ENCODE measurements around the gene LRRC59. TPM values are rescaled to one million over a fixed set of nuclear protein-coding genes. Genes with fewer than 3 reads are reported as not detected.

The LRRC59 gene
- total and polyA plus RNA-seq, 4 experiments from 2014 or later: 17.8 to 30.7 (median 27.1) TPM

- POLR2A ChIA-PET (ENCODE audit: partially characterized antibody): no interaction called here
- DNase-seq: no peak
- Histone ChIP-seq H3K36me3 (ENCODE audit: insufficient read depth, low read length) (no peaks in the 10 kb centered on the region), H3K4me3 (ENCODE audit: low read length in 2 of 2) (no peak overlapping the region), H3K27me3 (ENCODE audit: insufficient read depth, low read length) (peaks cover 4% of the 10 kb centered on the region), H3K4me1 (ENCODE audit: insufficient read depth, low read length) (no peaks in the 10 kb centered on the region), H3K27ac (ENCODE audit: low read depth, low read length) (no peak overlapping the region), H3K9me3 (ENCODE audit: control insufficient read depth in 1 of 2, low read length in 2 of 2) (no peaks in the 10 kb centered on the region)
- H3K27me3 Mint-ChIP-seq: peaks cover 7 to 8% of the 10 kb centered on the region in 2 donors
- no peaks in the 10 kb centered on the region for H3K36me3 Mint-ChIP-seq
- H3K4me3 Mint-ChIP-seq: no peak overlapping the region
- intact Hi-C loops (cut with micrococcal nuclease): no loop called here
- peaks cover 0 to 9% (median 1%) of the 10 kb centered on the region in 4 donors for H3K4me1 Mint-ChIP-seq
- CTCF ChIA-PET (ENCODE audit: partially characterized antibody): interaction anchor here (2.0 kb wide), 1 partner anchor 30 kb away, joined by 7 read pairs; no protein-coding TSS in a partner anchor
- H3K9me3 Mint-ChIP-seq: no peaks in the 10 kb centered on the region
- H3K27ac Mint-ChIP-seq: peak overlapping the region in 1 of 7 donors; percentile 37
Measured at GRCh38 chr17:50332196-50332595, 65.1 kb downstream of the LRRC59 start.

Other genes with a start within 250 kb of the LRRC59 start
- gene PPP1R9B, start 246.8 kb downstream of the LRRC59 start, total RNA-seq: 10 to 100 TPM; 97.5 to 99.7 TPM
- 1 to 10 TPM in 1 of 2 donors, under 1 TPM in 1; 0.48 to 2.2 TPM for gene PPP1R9B, start 246.8 kb downstream of the LRRC59 start, polyA plus RNA-seq
- gene SGCA, start 231.5 kb downstream of the LRRC59 start, total RNA-seq: not detected
- not detected for gene SGCA, start 231.5 kb downstream of the LRRC59 start, polyA plus RNA-seq
- gene COL1A1, start 195.9 kb downstream of the LRRC59 start, total RNA-seq: 1 to 10 TPM; 1.0 to 1.6 TPM
- not detected for gene COL1A1, start 195.9 kb downstream of the LRRC59 start, polyA plus RNA-seq
- gene TMEM92, start 123.1 kb downstream of the LRRC59 start, total RNA-seq: not detected
- gene TMEM92, start 123.1 kb downstream of the LRRC59 start, polyA plus RNA-seq: not detected
- gene XYLT2, start 51.4 kb downstream of the LRRC59 start, total RNA-seq: 10 to 100 TPM; 37.6 to 41.1 TPM
- gene XYLT2, start 51.4 kb downstream of the LRRC59 start, polyA plus RNA-seq: 10 to 100 TPM in 1 of 2 donors, 1 to 10 TPM in 1; 7.7 to 20.8 TPM
- 10 to 100 TPM; 30.0 to 32.9 TPM for gene MRPL27, start 24.3 kb downstream of the LRRC59 start, total RNA-seq
- gene MRPL27, start 24.3 kb downstream of the LRRC59 start, polyA plus RNA-seq: 10 to 100 TPM; 38.4 to 55.8 TPM
- gene EME1, start 24.3 kb downstream of the LRRC59 start, total RNA-seq: under 1 TPM; 0.41 to 0.89 TPM
- under 1 TPM in 1 of 2 donors, not detected in 1; 0.13 TPM for gene EME1, start 24.3 kb downstream of the LRRC59 start, polyA plus RNA-seq
- 10 to 100 TPM; 20.8 to 24.8 TPM for gene ACSF2, start 28.7 kb upstream of the LRRC59 start, total RNA-seq
- gene ACSF2, start 28.7 kb upstream of the LRRC59 start, polyA plus RNA-seq: 1 to 10 TPM; 1.7 to 2.4 TPM
- gene CHAD, start 71.4 kb upstream of the LRRC59 start, total RNA-seq: not detected
- under 1 TPM in 1 of 2 donors, not detected in 1; 0.64 TPM for gene CHAD, start 71.4 kb upstream of the LRRC59 start, polyA plus RNA-seq
- gene RSAD1, start 81.3 kb upstream of the LRRC59 start, total RNA-seq: 10 to 100 TPM; 81.1 to 86.0 TPM
- gene RSAD1, start 81.3 kb upstream of the LRRC59 start, polyA plus RNA-seq: 10 to 100 TPM; 58.3 to 72.8 TPM
- gene MYCBPAP, start 110.9 kb upstream of the LRRC59 start, total RNA-seq: 1 to 10 TPM; 5.3 to 6.8 TPM
- under 1 TPM in 1 of 2 donors, not detected in 1; 0.24 TPM for gene MYCBPAP, start 110.9 kb upstream of the LRRC59 start, polyA plus RNA-seq
- not detected for gene EPN3, start 135.2 kb upstream of the LRRC59 start, total RNA-seq
- gene EPN3, start 135.2 kb upstream of the LRRC59 start, polyA plus RNA-seq: not detected
- 10 to 100 TPM; 13.3 to 14.1 TPM for gene SPATA20, start 149.7 kb upstream of the LRRC59 start, total RNA-seq
- gene SPATA20, start 149.7 kb upstream of the LRRC59 start, polyA plus RNA-seq: 1 to 10 TPM; 5.4 to 7.3 TPM
- not detected for gene CACNA1G, start 163.2 kb upstream of the LRRC59 start, total RNA-seq
- not detected for gene CACNA1G, start 163.2 kb upstream of the LRRC59 start, polyA plus RNA-seq
- gene ABCC3, start 237.4 kb upstream of the LRRC59 start, total RNA-seq: 1 to 10 TPM in 1 of 2 experiments, under 1 TPM in 1; 0.86 to 1.6 TPM
- not detected for gene ABCC3, start 237.4 kb upstream of the LRRC59 start, polyA plus RNA-seq